Liver (tissue), 9 donors: ENCODE measurements around the gene RRP15. TPM values are rescaled to one million over a fixed set of nuclear protein-coding genes. Genes with fewer than 3 reads are reported as not detected.

Source experiments
- DNase-seq: peaks from one replicate; pipeline ENCODE4 v3.0.0-alpha.2; 2017; ENCODE audit warnings: low spot score
- H3K27ac ChIP-seq, 2 donors: one replicate each; pipeline ENCODE4 v1.7.0; 2013; ENCODE audit warnings: inconsistent platforms in 2 of 2, low read length in 2 of 2, control low read depth in 1 of 2, low read depth in 1 of 2, mild to moderate bottlenecking in 1 of 2
- H3K27me3 ChIP-seq, 4 donors: one replicate each; pipeline versions ENCODE4 v1.6.1 to v1.7.0; 2013; ENCODE audit warnings: low read length in 3 of 4, inconsistent platforms in 1 of 4, mild to moderate bottlenecking in 1 of 4, moderate library complexity in 1 of 4; ENCODE audit not compliant: control insufficient read depth in 4 of 4, insufficient read depth in 4 of 4
- H3K36me3 ChIP-seq, 4 donors: one replicate each; pipeline versions ENCODE4 v1.6.1 to v1.7.0; 2013; ENCODE audit warnings: low read length in 3 of 4, mild to moderate bottlenecking in 3 of 4, low read depth in 1 of 4, moderate library complexity in 1 of 4; ENCODE audit not compliant: control insufficient read depth in 4 of 4, insufficient read depth in 3 of 4
- H3K4me1 ChIP-seq, 4 donors: one replicate each; pipeline versions ENCODE4 v1.6.1 to v1.7.0; 2013; ENCODE audit warnings: low read length in 3 of 4, mild to moderate bottlenecking in 3 of 4, moderate library complexity in 1 of 4; ENCODE audit not compliant: control insufficient read depth in 4 of 4, insufficient read depth in 4 of 4
- H3K4me3 ChIP-seq, 3 donors: one replicate each; pipeline versions ENCODE4 v1.6.1 to v1.7.0; 2013; ENCODE audit warnings: low read length in 3 of 3, control low read depth in 1 of 3, low read depth in 1 of 3, mild to moderate bottlenecking in 1 of 3
- H3K9ac ChIP-seq, 2 donors: one replicate each; pipeline ENCODE4 v1.7.0; 2013; ENCODE audit warnings: low read length in 2 of 2, mild to moderate bottlenecking in 2 of 2, moderate library complexity in 2 of 2, control low read depth in 1 of 2, low read depth in 1 of 2
- H3K9me3 ChIP-seq, 4 donors: one replicate each; pipeline versions ENCODE4 v1.6.1 to v1.7.0; 2013; ENCODE audit warnings: low read length in 3 of 4; ENCODE audit not compliant: control insufficient read depth in 4 of 4
- ATF3 ChIP-seq: IDR thresholded peaks from 2 replicates; pipeline ENCODE4 v1.6.1; 2016; ENCODE audit warnings: antibody characterized with exemption
- CTCF ChIP-seq: fragments of 150-350 bp; IDR thresholded peaks from 2 replicates; pipeline ENCODE4 v1.5.1; 2017; ENCODE audit warnings: improper control_type of control experiment, low read depth, low read length; ENCODE audit not compliant: missing input control
- EGR1 ChIP-seq, 2 donors: IDR thresholded peaks; 2 replicates each; pipeline ENCODE4 v1.6.1; 2016 to 2018; ENCODE audit warnings: antibody characterized with exemption in 2 of 2, low read depth in 2 of 2
- FOXA1 ChIP-seq: IDR thresholded peaks from 2 replicates; pipeline ENCODE4 v1.6.1; 2016; ENCODE audit warnings: antibody characterized with exemption
- FOXA2 ChIP-seq: IDR thresholded peaks from 2 replicates; pipeline ENCODE4 v1.6.1; 2016; ENCODE audit warnings: antibody characterized with exemption
- GABPA ChIP-seq, 2 donors: IDR thresholded peaks in 1 of 2; conservative IDR thresholded peaks in 1 of 2; 2 replicates each; pipeline ENCODE4 v1.6.1; 2016; ENCODE audit warnings: antibody characterized with exemption in 2 of 2, mild to moderate bottlenecking in 1 of 2, moderate library complexity in 1 of 2
- HNF4A ChIP-seq, 2 donors: conservative IDR thresholded peaks; 2 replicates each; pipeline ENCODE4 v1.6.1; 2016; ENCODE audit warnings: antibody characterized with exemption in 2 of 2, mild to moderate bottlenecking in 2 of 2
- HNF4G ChIP-seq: IDR thresholded peaks from 2 replicates; pipeline ENCODE4 v1.6.1; 2016; ENCODE audit warnings: antibody characterized with exemption
- JUND ChIP-seq, 2 donors: IDR thresholded peaks; 2 replicates each; pipeline ENCODE4 v1.6.1; 2016; ENCODE audit warnings: antibody characterized with exemption in 2 of 2
- MAX ChIP-seq: IDR thresholded peaks from 2 replicates; pipeline ENCODE4 v1.6.1; 2016; ENCODE audit warnings: antibody characterized with exemption
- NR2F2 ChIP-seq: IDR thresholded peaks from 2 replicates; pipeline ENCODE4 v1.6.1; 2016; ENCODE audit warnings: antibody characterized with exemption
- SP1 ChIP-seq: IDR thresholded peaks from 2 replicates; pipeline ENCODE4 v1.6.1; 2018; ENCODE audit warnings: antibody characterized with exemption, mild to moderate bottlenecking
- TAF1 ChIP-seq: conservative IDR thresholded peaks from 2 replicates; pipeline ENCODE4 v1.6.1; 2016; ENCODE audit warnings: antibody characterized with exemption, mild to moderate bottlenecking
- YY1 ChIP-seq: IDR thresholded peaks from 2 replicates; pipeline ENCODE4 v1.6.1; 2016; ENCODE audit warnings: antibody characterized with exemption, mild to moderate bottlenecking
- WGBS: extraction: QIAGEN DNeasy Blood & Tissue Kit; methylation state at CpG from one replicate; pipeline ENCODE4 v1.1.7; 2013; 5-methylcytosine and 5-hydroxymethylcytosine counted together
- polyA plus RNA-seq, 2 donors: library from polyadenylated mRNA; stranded (reverse) in 1 of 2; unstranded in 1 of 2; fragments of 200-250 nt in 1 of 2; fragments of >200 nt in 1 of 2; fragmentation: Nextera tagmentation in 1 of 2; extraction: Ambion mirVana in 1 of 2; gene quantifications; one replicate each; pipeline versions ENCODE4 v1.2.1 to v1.2.3, GENCODE V29; 2013 to 2015
- total RNA-seq, 2 donors: library from RNA; depleted of rRNA; stranded (reverse); fragments of >200 nt; gene quantifications; one replicate each; pipeline ENCODE4 v1.2.3, GENCODE V29; 2014
- donor health status: healthy.
- donor health status: healthy.
- donor health status: healthy.
- donor health status: healthy.
- donor health status: healthy.

RRP15 gene
- total and polyA plus RNA-seq, 4 donors: 2.4 to 9.2 (median 5.2) TPM

- no peak overlapping the region for H3K4me3 ChIP-seq
- H3K9ac ChIP-seq: no peak overlapping the region
- H3K36me3 ChIP-seq: no peaks in the 10 kb centered on the region
- no peak overlapping the region for H3K27ac ChIP-seq
- no peaks in the 10 kb centered on the region for H3K9me3 ChIP-seq
- DNase-seq: no peak
- 61% methylated on average over 2 of the region's 2 CpGs for WGBS
- no peak for TF ChIP-seq FOXA1
- no peak for TF ChIP-seq JUND (IDR thresholded peaks at IDR 0.05)
- TF ChIP-seq SP1: no peak
- no peaks in the 10 kb centered on the region for H3K27me3 ChIP-seq
- no peaks in the 10 kb centered on the region for H3K4me1 ChIP-seq
Measured at GRCh38 chr1:218266356-218266755, 18.7 kb upstream of the RRP15 start.

- TF ChIP-seq NR2F2 (no peak), MAX (no peak), TAF1 (no peak), GABPA (IDR thresholded peaks at IDR 0.05 in 1 of 2, conservative IDR thresholded peaks at IDR 0.05 in 1 of 2) (no peak), CTCF (no peak), FOXA2 (no peak), HNF4A (conservative IDR thresholded peaks at IDR 0.05) (no peak), YY1 (no peak), ATF3 (no peak)
- WGBS: 83% methylated on average over 6 of the region's 6 CpGs
- Histone ChIP-seq H3K9me3 (no peaks in the 10 kb centered on the region), H3K4me1 (no peaks in the 10 kb centered on the region), H3K9ac (no peak overlapping the region), H3K36me3 (no peaks in the 10 kb centered on the region), H3K27ac (no peak overlapping the region), H3K4me3 (no peak overlapping the region), H3K27me3 (no peaks in the 10 kb centered on the region)
- DNase-seq: no peak
Measured at GRCh38 chr1:218272366-218272765, 12.7 kb upstream of the RRP15 start.

GRCh38 chr1:218273762-218274479 is 11.2 kb upstream of the RRP15 start:
- TF ChIP-seq MAX: no peak
- TF ChIP-seq GABPA (IDR thresholded peaks at IDR 0.05 in 1 of 2, conservative IDR thresholded peaks at IDR 0.05 in 1 of 2): no peak
- no peak for TF ChIP-seq CTCF
- TF ChIP-seq EGR1 (IDR thresholded peaks at IDR 0.05; ENCODE audit: low read depth in 2 of 2): no peak
- no peak for TF ChIP-seq HNF4G
- TF ChIP-seq FOXA1: no peak
- Histone ChIP-seq H3K4me1 (no peaks in the 10 kb centered on the region), H3K36me3 (no peaks in the 10 kb centered on the region), H3K4me3 (no peak overlapping the region), H3K27me3 (no peaks in the 10 kb centered on the region), H3K9me3 (no peaks in the 10 kb centered on the region), H3K9ac (no peak overlapping the region), H3K27ac (no peak overlapping the region)
- no peak for DNase-seq
- 66% methylated on average over 3 of the region's 3 CpGs for WGBS
